ENCODE results near the gene ABHD13. TPM values are rescaled to one million over a fixed set of nuclear protein-coding genes. Genes with fewer than 3 reads are reported as not detected.

ABHD13 gene
- 10 to 100 TPM in 6 of 8 experiments, 1 to 10 TPM in 2; 6.6 to 12.6 (median 10.6) TPM for total RNA-seq

- ATAC-seq (replicated peaks in 6 of 8), result peak; percentile 69 to 85 (median 74)
- Histone ChIP-seq H3K4me3 (peak within 1 kb of the TSS; percentile 79 to 90 (median 83)), H3K4me1 (replicated peaks in 1 of 2) (peaks cover 16 to 37% of the 10 kb centered on the region in 2 donors), H3K27ac (peak within 1 kb of the TSS; percentile 87 to 94)
- WGBS, 10 experiments, result 0 to 1% (median 0%) methylated on average over 1 to 17 of the region's 93 CpGs; no CpG with 5 or more reads in 2 of the 10 experiments
- in situ Hi-C loops (cut with MboI; ENCODE audit: low pct_unique_long_range_greater_than_20kb in 2 of 9, low sequenced_read_pairs in 9 of 9, unreplicated experiment in 9 of 9), result no loop called here
Measured at GRCh38 chr13:108218044-108218974, at the start of gene ABHD13. Gene ABHD13, plus strand, starts transcription at chr13:108218392. Its CDS starts 10,827 bp downstream, at chr13:108229219.

GRCh38 chr13:108168929-108169328, 49.3 kb upstream of the ABHD13 start:
- Histone ChIP-seq H3K4me1 (replicated peaks in 1 of 2) (peaks cover 0 to 4% of the 10 kb centered on the region in 2 donors), H3K27ac (no peak overlapping the region), H3K4me3 (no peak overlapping the region)
- in situ Hi-C loops (cut with MboI; ENCODE audit: low pct_unique_long_range_greater_than_20kb in 2 of 9, low sequenced_read_pairs in 9 of 9, unreplicated experiment in 9 of 9), result loop anchor here in 4 of 9 experiments (25.0 kb wide), 1 partner anchor 957 kb away; no protein-coding TSS in a partner anchor
- WGBS, 10 experiments, result 0 to 100% (median 55%) methylated on average over 1 to 2 of the region's 3 CpGs; no CpG with 5 or more reads in 6 of the 10 experiments
- no peak for ATAC-seq (replicated peaks in 6 of 8)

GRCh38 chr13:108176685-108177274, 41.4 kb upstream of the ABHD13 start:
- H3K27ac ChIP-seq, result no peak overlapping the region
- WGBS, 10 experiments, result 13 to 82% (median 64%) methylated on average over 3 to 8 of the region's 8 CpGs
- in situ Hi-C loops (cut with MboI; ENCODE audit: low pct_unique_long_range_greater_than_20kb in 2 of 9, low sequenced_read_pairs in 9 of 9, unreplicated experiment in 9 of 9), result no loop called here
- ATAC-seq (replicated peaks in 6 of 8), result peak in 1 of 8 experiments; percentile 19
- H3K4me3 ChIP-seq, result no peak overlapping the region
- no peaks in the 10 kb centered on the region for H3K4me1 ChIP-seq (replicated peaks in 1 of 2)

GRCh38 chr13:108178078-108178477, 40.1 kb upstream of the ABHD13 start:
- no peak for ATAC-seq (replicated peaks in 6 of 8)
- Histone ChIP-seq H3K4me1 (replicated peaks in 1 of 2) (no peaks in the 10 kb centered on the region), H3K27ac (no peak overlapping the region), H3K4me3 (no peak overlapping the region)
- in situ Hi-C loops (cut with MboI; ENCODE audit: low pct_unique_long_range_greater_than_20kb in 2 of 9, low sequenced_read_pairs in 9 of 9, unreplicated experiment in 9 of 9), result no loop called here
- WGBS, 10 experiments, result 31 to 100% (median 88%) methylated on average over 1 to 8 of the region's 9 CpGs; no CpG with 5 or more reads in 3 of the 10 experiments

GRCh38 chr13:108182652-108183051, 35.5 kb upstream of the ABHD13 start:
- 0 to 100% (median 60%) methylated on average over 1 to 3 of the region's 3 CpGs; no CpG with 5 or more reads in 3 of the 10 experiments for WGBS, 10 experiments
- Histone ChIP-seq H3K27ac (no peak overlapping the region), H3K4me1 (replicated peaks in 1 of 2) (no peaks in the 10 kb centered on the region), H3K4me3 (no peak overlapping the region)
- no peak for ATAC-seq (replicated peaks in 6 of 8)
- in situ Hi-C loops (cut with MboI; ENCODE audit: low pct_unique_long_range_greater_than_20kb in 2 of 9, low sequenced_read_pairs in 9 of 9, unreplicated experiment in 9 of 9), result no loop called here

GRCh38 chr13:108185223-108185622, 33.0 kb upstream of the ABHD13 start:
- no peak for ATAC-seq (replicated peaks in 6 of 8)
- Histone ChIP-seq H3K27ac (no peak overlapping the region), H3K4me1 (replicated peaks in 1 of 2) (no peaks in the 10 kb centered on the region), H3K4me3 (no peak overlapping the region)
- 0 to 100% (median 73%) methylated on average over 1 to 3 of the region's 3 CpGs; no CpG with 5 or more reads in 1 of the 10 experiments for WGBS, 10 experiments
- in situ Hi-C loops (cut with MboI; ENCODE audit: low pct_unique_long_range_greater_than_20kb in 2 of 9, low sequenced_read_pairs in 9 of 9, unreplicated experiment in 9 of 9), result no loop called here

- 0 to 93% (median 69%) methylated on average over 1 to 2 of the region's 2 CpGs for WGBS, 10 experiments
- Histone ChIP-seq H3K4me3 (no peak overlapping the region), H3K27ac (no peak overlapping the region), H3K4me1 (replicated peaks in 1 of 2) (no peaks in the 10 kb centered on the region)
- in situ Hi-C loops (cut with MboI; ENCODE audit: low pct_unique_long_range_greater_than_20kb in 2 of 9, low sequenced_read_pairs in 9 of 9, unreplicated experiment in 9 of 9), result no loop called here
- ATAC-seq (replicated peaks in 6 of 8), result no peak
Measured at GRCh38 chr13:108188260-108188659, 29.9 kb upstream of the ABHD13 start.

GRCh38 chr13:108190897-108191296, 27.3 kb upstream of the ABHD13 start:
- Histone ChIP-seq H3K27ac (no peak overlapping the region), H3K4me3 (no peak overlapping the region), H3K4me1 (replicated peaks in 1 of 2) (no peaks in the 10 kb centered on the region)
- in situ Hi-C loops (cut with MboI; ENCODE audit: low pct_unique_long_range_greater_than_20kb in 2 of 9, low sequenced_read_pairs in 9 of 9, unreplicated experiment in 9 of 9), result no loop called here
- ATAC-seq (replicated peaks in 6 of 8), result no peak
- WGBS, 10 experiments, result 22 to 91% (median 61%) methylated on average over 1 to 3 of the region's 3 CpGs; no CpG with 5 or more reads in 2 of the 10 experiments

- in situ Hi-C loops (cut with MboI; ENCODE audit: low pct_unique_long_range_greater_than_20kb in 2 of 9, low sequenced_read_pairs in 9 of 9, unreplicated experiment in 9 of 9), result no loop called here
- H3K27ac ChIP-seq, result no peak overlapping the region
- no peak for ATAC-seq (replicated peaks in 6 of 8)
- H3K4me3 ChIP-seq, result no peak overlapping the region
- no peaks in the 10 kb centered on the region for H3K4me1 ChIP-seq (replicated peaks in 1 of 2)
Measured at GRCh38 chr13:108193806-108194205, 24.4 kb upstream of the ABHD13 start.

GRCh38 chr13:108194435-108194936, 23.7 kb upstream of the ABHD13 start:
- no peak overlapping the region for H3K27ac ChIP-seq
- in situ Hi-C loops (cut with MboI; ENCODE audit: low pct_unique_long_range_greater_than_20kb in 2 of 9, low sequenced_read_pairs in 9 of 9, unreplicated experiment in 9 of 9), result no loop called here
- no peak for ATAC-seq (replicated peaks in 6 of 8)
- no peaks in the 10 kb centered on the region for H3K4me1 ChIP-seq (replicated peaks in 1 of 2)
- no peak overlapping the region for H3K4me3 ChIP-seq
- 14 to 92% (median 63%) methylated on average over 1 to 5 of the region's 5 CpGs; no CpG with 5 or more reads in 4 of the 10 experiments for WGBS, 10 experiments

GRCh38 chr13:108195146-108195545, 23.0 kb upstream of the ABHD13 start:
- H3K27ac ChIP-seq, result no peak overlapping the region
- ATAC-seq (replicated peaks in 6 of 8), result no peak
- WGBS, 10 experiments, result 0 to 40% (median 24%) methylated on average over 1 of the region's 1 CpG; no CpG with 5 or more reads in 6 of the 10 experiments
- in situ Hi-C loops (cut with MboI; ENCODE audit: low pct_unique_long_range_greater_than_20kb in 2 of 9, low sequenced_read_pairs in 9 of 9, unreplicated experiment in 9 of 9), result no loop called here
- H3K4me3 ChIP-seq, result no peak overlapping the region
- no peaks in the 10 kb centered on the region for H3K4me1 ChIP-seq (replicated peaks in 1 of 2)

GRCh38 chr13:108195861-108196260, 22.3 kb upstream of the ABHD13 start:
- Histone ChIP-seq H3K4me3 (no peak overlapping the region), H3K4me1 (replicated peaks in 1 of 2) (no peaks in the 10 kb centered on the region), H3K27ac (no peak overlapping the region)
- ATAC-seq (replicated peaks in 6 of 8), result no peak
- 40 to 100% (median 75%) methylated on average over 1 to 2 of the region's 5 CpGs; no CpG with 5 or more reads in 5 of the 10 experiments for WGBS, 10 experiments
- in situ Hi-C loops (cut with MboI; ENCODE audit: low pct_unique_long_range_greater_than_20kb in 2 of 9, low sequenced_read_pairs in 9 of 9, unreplicated experiment in 9 of 9), result no loop called here

GRCh38 chr13:108200781-108201398, 17.3 kb upstream of the ABHD13 start:
- 13 to 100% (median 85%) methylated on average over 1 of the region's 1 CpG; no CpG with 5 or more reads in 4 of the 10 experiments for WGBS, 10 experiments
- peak in 3 of 8 experiments; percentile 37 to 57 (median 40) for ATAC-seq (replicated peaks in 6 of 8)
- Histone ChIP-seq H3K4me1 (replicated peaks in 1 of 2) (no peaks in the 10 kb centered on the region), H3K4me3 (no peak overlapping the region), H3K27ac (no peak overlapping the region)
- in situ Hi-C loops (cut with MboI; ENCODE audit: low pct_unique_long_range_greater_than_20kb in 2 of 9, low sequenced_read_pairs in 9 of 9, unreplicated experiment in 9 of 9), result no loop called here

Data from motor neuron (in vitro differentiated cells).